DOHH2 (cell line): ENCODE measurements around the gene SNX17.

Experiments used
- H3F3A ChIP-seq: fragments of 200-600 bp; sonication (generic), shearing (Covaris generic); 2 replicates; pipeline ENCODE4 v1.6.0; 2016; ENCODE audit warnings: antibody characterized with exemption, mild to moderate bottlenecking; ENCODE audit not compliant: control insufficient read depth, insufficient read depth
- H3K27ac ChIP-seq: fragments of 200-600 bp; sonication (generic); 2 replicates; pipeline ENCODE4 v1.5.1; 2014; ENCODE audit warnings: low read depth, mild to moderate bottlenecking, low read length, moderate library complexity
- H3K27me3 ChIP-seq: fragments of 200-600 bp; sonication (generic); 2 replicates; pipeline ENCODE4 v1.6.1; 2014; ENCODE audit warnings: mild to moderate bottlenecking, low read length, mixed read lengths; ENCODE audit not compliant: control insufficient read depth
- H3K36me3 ChIP-seq: fragments of 200-600 bp; sonication (generic); 2 replicates; pipeline ENCODE4 v1.6.1; 2014; ENCODE audit warnings: mild to moderate bottlenecking, low read length, moderate library complexity, mixed read lengths; ENCODE audit not compliant: control insufficient read depth
- H3K4me1 ChIP-seq: fragments of 200-600 bp; sonication (generic); 2 replicates; pipeline ENCODE4 v1.6.1; 2014; ENCODE audit warnings: mild to moderate bottlenecking, low read length, mixed read lengths; ENCODE audit not compliant: control insufficient read depth
- H3K4me2 ChIP-seq: fragments of 200-600 bp; sonication (generic); 2 replicates; pipeline ENCODE4 v1.6.0; 2014; ENCODE audit warnings: mild to moderate bottlenecking, low read length, moderate library complexity
- H3K4me3 ChIP-seq: fragments of 200-600 bp; sonication (generic); 2 replicates; pipeline ENCODE4 v1.5.1; 2014; ENCODE audit warnings: mild to moderate bottlenecking, low read length, mixed read lengths
- H3K79me2 ChIP-seq: fragments of 200-600 bp; sonication (generic); 2 replicates; pipeline ENCODE4 v1.6.1; 2014; ENCODE audit warnings: mild to moderate bottlenecking, low read length, mixed read lengths; ENCODE audit not compliant: control insufficient read depth
- H3K9me2 ChIP-seq: fragments of 200-600 bp; sonication (generic); replicated peaks from 2 replicates; pipeline ENCODE4 v1.6.1; 2014; ENCODE audit warnings: mild to moderate bottlenecking, low read length, mixed read lengths; ENCODE audit not compliant: control insufficient read depth
- H3K9me3 ChIP-seq: fragments of 200-600 bp; sonication (generic); 2 replicates; pipeline ENCODE4 v1.6.1; 2014; ENCODE audit warnings: antibody characterized with exemption, low read length, mixed read lengths; ENCODE audit not compliant: control insufficient read depth, insufficient read depth
- H4K20me1 ChIP-seq: fragments of 200-600 bp; sonication (generic); 2 replicates; pipeline ENCODE4 v1.6.0; 2014; ENCODE audit warnings: low read depth, mild to moderate bottlenecking, antibody characterized with exemption, low read length, moderate library complexity; ENCODE audit not compliant: control insufficient read depth, insufficient read depth
- EZH2phosphoT487 ChIP-seq: fragments of 200-600 bp; sonication (generic); IDR thresholded peaks from 2 replicates; pipeline ENCODE4 v1.6.1; 2017; ENCODE audit warnings: borderline replicate concordance, mild to moderate bottlenecking, antibody characterized with exemption, low read length, moderate library complexity, mixed read lengths
- TF ChIP-seq, protein P1 (sequence below): fragments of 200-600 bp; sonication (generic); IDR thresholded peaks from one replicate; pipeline ENCODE4 v1.5.1; 2014; ENCODE audit warnings: antibody characterized with exemption, mild to moderate bottlenecking, low read depth, low read length; ENCODE audit not compliant: poor library complexity, severe bottlenecking

The SNX17 gene

DNA sequence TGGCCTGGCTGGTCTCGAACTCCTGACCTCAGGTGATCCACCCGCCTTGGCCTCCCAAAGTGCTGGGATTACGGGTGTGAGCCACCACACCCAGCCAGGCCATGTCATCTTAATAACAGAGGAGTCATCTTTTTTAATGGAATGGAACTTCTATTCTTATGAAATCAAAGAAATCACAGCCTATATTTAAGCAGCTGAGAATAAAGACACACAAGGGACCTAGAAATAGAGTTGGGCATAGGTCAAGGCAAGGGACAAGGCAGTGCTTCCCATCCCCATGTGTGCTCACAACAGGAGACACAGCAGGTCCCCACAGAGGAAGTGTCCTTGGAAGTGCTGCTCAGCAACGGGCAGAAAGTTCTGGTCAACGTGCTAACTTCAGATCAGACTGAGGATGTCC is 3.2 kb downstream of the SNX17 start:
- Histone ChIP-seq H3F3A (no peaks in the 10 kb centered on the region), H3K4me3 (no peak overlapping the region), H3K9me3 (no peaks in the 10 kb centered on the region), H3K4me2 (no peak overlapping the region), H3K4me1 (peaks cover 25% of the 10 kb centered on the region), H3K79me2 (peaks cover 53% of the 10 kb centered on the region), H3K27ac (no peak overlapping the region), H3K27me3 (no peaks in the 10 kb centered on the region), H3K36me3 (peaks cover 83% of the 10 kb centered on the region), H4K20me1 (peaks cover 4% of the 10 kb centered on the region; the same call in 1 of the 2 replicates), H3K9me2 (no peaks in the 10 kb centered on the region)
- TF ChIP-seq, protein P1, sequence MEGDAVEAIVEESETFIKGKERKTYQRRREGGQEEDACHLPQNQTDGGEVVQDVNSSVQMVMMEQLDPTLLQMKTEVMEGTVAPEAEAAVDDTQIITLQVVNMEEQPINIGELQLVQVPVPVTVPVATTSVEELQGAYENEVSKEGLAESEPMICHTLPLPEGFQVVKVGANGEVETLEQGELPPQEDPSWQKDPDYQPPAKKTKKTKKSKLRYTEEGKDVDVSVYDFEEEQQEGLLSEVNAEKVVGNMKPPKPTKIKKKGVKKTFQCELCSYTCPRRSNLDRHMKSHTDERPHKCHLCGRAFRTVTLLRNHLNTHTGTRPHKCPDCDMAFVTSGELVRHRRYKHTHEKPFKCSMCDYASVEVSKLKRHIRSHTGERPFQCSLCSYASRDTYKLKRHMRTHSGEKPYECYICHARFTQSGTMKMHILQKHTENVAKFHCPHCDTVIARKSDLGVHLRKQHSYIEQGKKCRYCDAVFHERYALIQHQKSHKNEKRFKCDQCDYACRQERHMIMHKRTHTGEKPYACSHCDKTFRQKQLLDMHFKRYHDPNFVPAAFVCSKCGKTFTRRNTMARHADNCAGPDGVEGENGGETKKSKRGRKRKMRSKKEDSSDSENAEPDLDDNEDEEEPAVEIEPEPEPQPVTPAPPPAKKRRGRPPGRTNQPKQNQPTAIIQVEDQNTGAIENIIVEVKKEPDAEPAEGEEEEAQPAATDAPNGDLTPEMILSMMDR: no peak
- no peak for TF ChIP-seq EZH2phosphoT487

DNA sequence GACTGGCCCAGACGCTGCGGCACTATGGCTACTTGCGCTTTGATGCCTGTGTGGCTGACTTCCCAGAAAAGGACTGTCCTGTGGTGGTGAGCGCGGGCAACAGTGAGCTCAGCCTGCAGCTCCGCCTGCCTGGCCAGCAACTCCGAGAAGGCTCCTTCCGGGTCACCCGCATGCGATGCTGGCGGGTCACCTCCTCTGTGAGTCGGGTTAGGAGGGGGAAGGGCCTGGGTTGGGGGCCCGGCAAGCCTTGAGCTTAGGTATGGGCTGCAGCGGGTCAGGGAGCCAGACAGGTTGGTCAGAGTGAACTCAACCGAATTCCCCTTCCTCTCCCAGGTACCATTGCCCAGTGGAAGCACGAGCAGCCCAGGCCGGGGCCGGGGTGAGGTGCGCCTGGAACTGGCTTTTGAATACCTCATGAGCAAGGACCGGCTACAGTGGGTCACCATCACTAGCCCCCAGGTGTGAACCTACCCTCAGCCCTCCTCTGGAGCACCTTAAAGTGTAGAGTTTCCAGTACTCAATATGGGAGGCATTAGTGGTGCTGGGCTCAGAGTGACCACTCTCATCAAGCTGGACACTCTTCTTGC is 5.2 kb downstream of the SNX17 start:
- TF ChIP-seq, protein P1: no peak
- TF ChIP-seq EZH2phosphoT487: no peak
- Histone ChIP-seq H3K27ac (no peak overlapping the region), H3K79me2 (peaks cover 42% of the 10 kb centered on the region), H4K20me1 (peaks cover 4% of the 10 kb centered on the region; the same call in 1 of the 2 replicates), H3F3A (peaks cover 8% of the 10 kb centered on the region; the same call in 1 of the 2 replicates), H3K36me3 (peaks cover 91% of the 10 kb centered on the region), H3K4me2 (no peak overlapping the region), H3K4me1 (peaks cover 31% of the 10 kb centered on the region), H3K4me3 (no peak overlapping the region), H3K27me3 (no peaks in the 10 kb centered on the region), H3K9me3 (no peaks in the 10 kb centered on the region), H3K9me2 (no peaks in the 10 kb centered on the region)

GRCh38 chr2:27376151-27376865 is 5.9 kb downstream of the SNX17 start:
- Histone ChIP-seq H3K9me3 (no peaks in the 10 kb centered on the region), H3K36me3 (peaks cover 90% of the 10 kb centered on the region), H3K27ac (no peak overlapping the region), H3K79me2 (peaks cover 35% of the 10 kb centered on the region), H3K4me3 (no peak overlapping the region), H4K20me1 (peaks cover 4% of the 10 kb centered on the region; the same call in 1 of the 2 replicates), H3K9me2 (no peaks in the 10 kb centered on the region), H3F3A (peaks cover 10% of the 10 kb centered on the region; the same call in 1 of the 2 replicates), H3K27me3 (no peaks in the 10 kb centered on the region), H3K4me2 (no peak overlapping the region), H3K4me1 (peaks cover 38% of the 10 kb centered on the region)
- no peak for TF ChIP-seq EZH2phosphoT487
- TF ChIP-seq, protein P1: no peak
